ENCODE results near the gene SCGB1A1. TPM values are rescaled to one million over a fixed set of nuclear protein-coding genes. Genes with fewer than 3 reads are reported as not detected.

Gene SCGB1A1
- total and polyA plus RNA-seq, 7 experiments from 2014 or later = not detected

GRCh38 chr11:62400760-62401159, 18.1 kb upstream of the SCGB1A1 start:
- ChIA-PET POLR2A (interaction anchor here (0.8 to 3.4 kb wide), 7 partner anchors 10 to 454 kb away, joined by 3 to 20 read pairs (median 3); partner anchors contain the start of genes C11orf98, CSKMT and EEF1G), CTCF (interaction anchor here (0.9 to 2.3 kb wide), 4 partner anchors 21 to 142 kb away, joined by 3 to 9 read pairs (median 6); no protein-coding TSS in a partner anchor)
- H3K9me3 Mint-ChIP-seq = peaks cover 0 to 2% (median 0%) of the 10 kb centered on the region in 11 donors
- intact Hi-C loops (cut with micrococcal nuclease) = loop anchor here in 1 of 2 donors (5.0 kb wide), 1 partner anchor 482 kb away; the partner anchor contains the start of gene SLC3A2
- Histone ChIP-seq H3K27ac (ENCODE audit: low read depth, low read length) (peak overlapping the region; percentile 35), H3K27me3 (ENCODE audit: control insufficient read depth in 2 of 2, insufficient read depth in 2 of 2, low read length in 2 of 2) (no peaks in the 10 kb centered on the region), H3K36me3 (ENCODE audit: control insufficient read depth in 2 of 3, insufficient read depth in 3 of 3, low read length in 3 of 3) (no peaks in the 10 kb centered on the region), H3K4me3 (ENCODE audit: low read length) (no peak overlapping the region), H3K4me1 (ENCODE audit: control insufficient read depth in 2 of 2, insufficient read depth in 2 of 2, low read length in 2 of 2) (peaks cover 18 to 44% of the 10 kb centered on the region in 2 donors), H3K9me3 (ENCODE audit: control insufficient read depth in 2 of 3, low read length in 3 of 3) (no peaks in the 10 kb centered on the region)
- H3K4me3 Mint-ChIP-seq = peak overlapping the region in 6 of 10 donors; percentile 78 to 90 (median 86)
- peaks cover 24 to 63% (median 47%) of the 10 kb centered on the region in 7 donors for H3K4me1 Mint-ChIP-seq
- H3K27me3 Mint-ChIP-seq = no peaks in the 10 kb centered on the region
- peaks cover 0 to 2% (median 0%) of the 10 kb centered on the region in 5 donors for H3K36me3 Mint-ChIP-seq
- ATAC-seq = no peak
- H3K27ac Mint-ChIP-seq = peak overlapping the region in 6 of 9 donors; percentile 21 to 89 (median 82)
- DNase-seq = no peak

- intact Hi-C loops (cut with micrococcal nuclease) = loop anchor here in 1 of 2 donors (5.0 kb wide), 1 partner anchor 481 kb away; the partner anchor contains the start of gene SLC3A2
- H3K27ac ChIP-seq (ENCODE audit: low read depth, low read length) = peak overlapping the region; percentile 69
- DNase-seq (no peak), ATAC-seq (no peak)
- H3K9me3 Mint-ChIP-seq = peaks cover 0 to 2% (median 0%) of the 10 kb centered on the region in 11 donors
- peak overlapping the region; percentile 75 to 90 (median 82) for H3K4me3 Mint-ChIP-seq
- POLR2A ChIA-PET = interaction anchor here (1.1 to 3.4 kb wide), 5 partner anchors 152 to 352 kb away, joined by 5 to 20 read pairs (median 7); partner anchors contain the start of genes EEF1G, TUT1 and ZBTB3
- H3K9me3 ChIP-seq (ENCODE audit: control insufficient read depth in 2 of 3, low read length in 3 of 3) = no peaks in the 10 kb centered on the region
- peak overlapping the region; percentile 49 for H3K4me3 ChIP-seq (ENCODE audit: low read length)
- H3K27me3 ChIP-seq (ENCODE audit: control insufficient read depth in 2 of 2, insufficient read depth in 2 of 2, low read length in 2 of 2) = no peaks in the 10 kb centered on the region
- peaks cover 0 to 2% (median 0%) of the 10 kb centered on the region in 5 donors for H3K36me3 Mint-ChIP-seq
- H3K4me1 ChIP-seq (ENCODE audit: control insufficient read depth in 2 of 2, insufficient read depth in 2 of 2, low read length in 2 of 2) = peaks cover 18 to 44% of the 10 kb centered on the region in 2 donors
- H3K4me1 Mint-ChIP-seq = peaks cover 24 to 63% (median 47%) of the 10 kb centered on the region in 7 donors
- CTCF ChIA-PET = interaction anchor here (0.9 to 1.8 kb wide), 10 partner anchors 9 to 191 kb away, joined by 3 to 8 read pairs (median 4); no protein-coding TSS in a partner anchor
- H3K27ac Mint-ChIP-seq = peak overlapping the region; percentile 84 to 95 (median 88)
- H3K36me3 ChIP-seq (ENCODE audit: control insufficient read depth in 2 of 3, insufficient read depth in 3 of 3, low read length in 3 of 3) = no peaks in the 10 kb centered on the region
- H3K27me3 Mint-ChIP-seq = no peaks in the 10 kb centered on the region
Measured at GRCh38 chr11:62401356-62401755, 17.5 kb upstream of the SCGB1A1 start.

- Mint-ChIP-seq H3K4me1 (peaks cover 24 to 63% (median 47%) of the 10 kb centered on the region in 7 donors), H3K36me3 (peaks cover 0 to 2% (median 0%) of the 10 kb centered on the region in 5 donors), H3K4me3 (peak overlapping the region; percentile 75 to 90 (median 82)), H3K9me3 (peaks cover 0 to 2% (median 0%) of the 10 kb centered on the region in 11 donors), H3K27me3 (no peaks in the 10 kb centered on the region), H3K27ac (peak overlapping the region; percentile 84 to 95 (median 88))
- H3K9me3 ChIP-seq (ENCODE audit: control insufficient read depth in 2 of 3, low read length in 3 of 3) = no peaks in the 10 kb centered on the region
- ATAC-seq (no peak), DNase-seq (no peak)
- POLR2A ChIA-PET = interaction anchor here (0.6 to 3.4 kb wide), 8 partner anchors 150 to 440 kb away, joined by 3 to 20 read pairs (median 7); partner anchors contain the start of genes C11orf98, CSKMT, TUT1 and ZBTB3
- intact Hi-C loops (cut with micrococcal nuclease) = loop anchor here in 1 of 2 donors (5.0 kb wide), 1 partner anchor 480 kb away; the partner anchor contains the start of gene SLC3A2
- peak overlapping the region; percentile 49 for H3K4me3 ChIP-seq (ENCODE audit: low read length)
- no peaks in the 10 kb centered on the region for H3K36me3 ChIP-seq (ENCODE audit: control insufficient read depth in 2 of 3, insufficient read depth in 3 of 3, low read length in 3 of 3)
- peak overlapping the region; percentile 69 for H3K27ac ChIP-seq (ENCODE audit: low read depth, low read length)
- no peaks in the 10 kb centered on the region for H3K27me3 ChIP-seq (ENCODE audit: control insufficient read depth in 2 of 2, insufficient read depth in 2 of 2, low read length in 2 of 2)
- peaks cover 18 to 44% of the 10 kb centered on the region in 2 donors for H3K4me1 ChIP-seq (ENCODE audit: control insufficient read depth in 2 of 2, insufficient read depth in 2 of 2, low read length in 2 of 2)
- CTCF ChIA-PET = interaction anchor here (0.6 to 2.1 kb wide), 12 partner anchors 9 to 190 kb away, joined by 3 to 8 read pairs (median 4); no protein-coding TSS in a partner anchor
Measured at GRCh38 chr11:62401811-62402210, 17.0 kb upstream of the SCGB1A1 start.

GRCh38 chr11:62402226-62402959, 16.4 kb upstream of the SCGB1A1 start:
- no peaks in the 10 kb centered on the region for H3K27me3 ChIP-seq (ENCODE audit: control insufficient read depth in 2 of 2, insufficient read depth in 2 of 2, low read length in 2 of 2)
- peaks cover 24 to 63% (median 47%) of the 10 kb centered on the region in 7 donors for H3K4me1 Mint-ChIP-seq
- H3K9me3 Mint-ChIP-seq = peaks cover 0 to 2% (median 0%) of the 10 kb centered on the region in 11 donors
- POLR2A ChIA-PET = interaction anchor here (0.6 to 3.4 kb wide), 9 partner anchors 150 to 439 kb away, joined by 3 to 20 read pairs (median 7); partner anchors contain the start of genes BSCL2, C11orf98, CSKMT and GNG3
- peak; percentile 87 for ATAC-seq
- peak overlapping the region; percentile 69 for H3K27ac ChIP-seq (ENCODE audit: low read depth, low read length)
- H3K4me3 ChIP-seq (ENCODE audit: low read length) = peak overlapping the region; percentile 49
- CTCF ChIA-PET = interaction anchor here (0.6 to 2.1 kb wide), 12 partner anchors 10 to 190 kb away, joined by 3 to 8 read pairs (median 4); no protein-coding TSS in a partner anchor
- peaks cover 0 to 2% (median 0%) of the 10 kb centered on the region in 5 donors for H3K36me3 Mint-ChIP-seq
- DNase-seq = peak in 8 of 9 donors; percentile 31 to 60 (median 46)
- H3K27ac Mint-ChIP-seq = peak overlapping the region; percentile 84 to 95 (median 89)
- peak overlapping the region; percentile 75 to 90 (median 82) for H3K4me3 Mint-ChIP-seq
- H3K4me1 ChIP-seq (ENCODE audit: control insufficient read depth in 2 of 2, insufficient read depth in 2 of 2, low read length in 2 of 2) = peaks cover 18 to 44% of the 10 kb centered on the region in 2 donors
- H3K9me3 ChIP-seq (ENCODE audit: control insufficient read depth in 2 of 3, low read length in 3 of 3) = no peaks in the 10 kb centered on the region
- H3K27me3 Mint-ChIP-seq = no peaks in the 10 kb centered on the region
- intact Hi-C loops (cut with micrococcal nuclease) = loop anchor here in 1 of 2 donors (5.0 kb wide), 1 partner anchor 480 kb away; the partner anchor contains the start of gene SLC3A2
- H3K36me3 ChIP-seq (ENCODE audit: control insufficient read depth in 2 of 3, insufficient read depth in 3 of 3, low read length in 3 of 3) = no peaks in the 10 kb centered on the region

GRCh38 chr11:62402960-62403730, 15.7 kb upstream of the SCGB1A1 start:
- H3K36me3 Mint-ChIP-seq = peaks cover 0 to 2% (median 0%) of the 10 kb centered on the region in 5 donors
- H3K4me1 Mint-ChIP-seq = peaks cover 21 to 63% (median 47%) of the 10 kb centered on the region in 7 donors
- peak overlapping the region; percentile 84 to 95 (median 89) for H3K27ac Mint-ChIP-seq
- peak overlapping the region; percentile 49 for H3K4me3 ChIP-seq (ENCODE audit: low read length)
- intact Hi-C loops (cut with micrococcal nuclease) = loop anchor here in 1 of 2 donors (5.0 kb wide), 1 partner anchor 479 kb away; the partner anchor contains the start of gene SLC3A2
- no peaks in the 10 kb centered on the region for H3K36me3 ChIP-seq (ENCODE audit: control insufficient read depth in 2 of 3, insufficient read depth in 3 of 3, low read length in 3 of 3)
- peak overlapping the region; percentile 69 for H3K27ac ChIP-seq (ENCODE audit: low read depth, low read length)
- DNase-seq = no peak
- ATAC-seq = no peak
- H3K27me3 Mint-ChIP-seq = no peaks in the 10 kb centered on the region
- no peaks in the 10 kb centered on the region for H3K9me3 ChIP-seq (ENCODE audit: control insufficient read depth in 2 of 3, low read length in 3 of 3)
- peak overlapping the region; percentile 75 to 90 (median 82) for H3K4me3 Mint-ChIP-seq
- ChIA-PET CTCF (interaction anchor here (0.5 to 2.1 kb wide), 5 partner anchors 12 to 157 kb away, joined by 3 to 5 read pairs (median 3); no protein-coding TSS in a partner anchor), POLR2A (interaction anchor here (0.6 to 3.4 kb wide), 7 partner anchors 8 to 298 kb away, joined by 3 to 20 read pairs (median 6); partner anchors contain the start of genes C11orf98, CSKMT and TUT1)
- no peaks in the 10 kb centered on the region for H3K27me3 ChIP-seq (ENCODE audit: control insufficient read depth in 2 of 2, insufficient read depth in 2 of 2, low read length in 2 of 2)
- H3K4me1 ChIP-seq (ENCODE audit: control insufficient read depth in 2 of 2, insufficient read depth in 2 of 2, low read length in 2 of 2) = peaks cover 18 to 44% of the 10 kb centered on the region in 2 donors
- peaks cover 0 to 2% (median 0%) of the 10 kb centered on the region in 11 donors for H3K9me3 Mint-ChIP-seq

Measured in naive thymus-derived CD4-positive, alpha-beta T cell (primary cell).